ENCODE results near the gene NODAL.
A peak's percentile ranks its signal among the peaks of the same experiment; 100 is the strongest.
"Not testable (repeated sequence)": the region's sequence is repeated elsewhere in the genome, so short reads cannot be mapped to it uniquely, and the experiment has no call there.

The NODAL gene
- total RNA-seq, result 0 to 0.10 (median 0) reads per million in 18 experiments

DNA sequence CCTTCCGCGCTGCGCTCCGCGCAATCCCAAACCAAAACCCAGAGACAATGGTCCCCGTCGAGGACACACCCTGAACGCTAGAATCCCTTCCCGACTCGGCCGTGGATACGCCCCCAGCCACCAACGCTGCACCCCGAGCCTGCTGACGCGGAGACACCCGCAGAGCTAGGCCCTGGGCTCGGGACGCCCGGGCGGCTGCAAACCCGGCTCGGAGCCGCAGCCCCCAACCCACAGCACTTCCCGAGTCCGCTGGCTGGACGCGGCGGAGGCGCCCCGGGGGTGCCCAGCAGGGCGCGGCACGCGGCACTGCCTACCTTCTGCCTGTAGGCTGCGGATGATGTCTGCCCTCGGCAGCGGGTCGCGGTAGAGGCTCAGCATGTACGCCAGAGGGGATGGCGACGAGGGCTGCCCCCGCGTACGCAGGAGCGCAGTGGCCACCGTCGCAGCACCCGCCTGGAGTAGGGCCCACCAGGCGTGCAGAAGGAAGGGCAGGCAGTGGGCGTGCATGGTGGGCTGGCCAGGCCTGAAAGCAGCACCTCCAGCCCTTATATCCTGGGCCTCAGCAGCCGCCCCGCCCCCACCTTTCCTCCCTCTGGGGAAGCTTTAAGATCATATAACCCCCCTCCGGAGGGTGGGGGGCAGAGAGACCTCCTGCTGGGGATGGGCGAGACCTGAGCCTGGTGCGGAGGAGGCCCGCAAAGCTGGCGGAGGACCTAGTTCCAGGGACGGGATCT, at the start of gene NODAL:
TSS of gene NODAL (minus strand) at position 521 of the 734 bp plus-strand sequence. CDS start at position 507, 14 bp downstream.
- DNase-seq, result no peak

DNA sequence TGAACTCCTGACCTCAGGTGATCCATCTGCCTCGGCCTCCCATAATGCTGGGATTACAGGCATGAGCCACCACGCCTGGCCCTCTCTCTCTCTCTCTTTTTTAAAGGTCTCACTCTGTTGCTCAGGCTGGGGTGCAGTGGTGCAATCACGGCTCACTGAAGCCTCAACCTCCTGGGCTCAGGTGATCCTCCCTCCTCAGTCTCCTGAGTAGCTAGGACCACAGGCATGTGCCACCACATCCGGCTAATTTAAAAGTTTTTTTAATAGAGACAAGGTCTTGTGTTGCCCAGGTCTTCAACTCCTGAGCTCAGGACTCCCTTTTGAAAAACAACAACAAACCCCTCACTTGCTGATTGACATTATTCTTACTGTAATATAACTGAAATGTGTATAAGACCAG, 48.7 kb upstream of the NODAL start:
- no peak for DNase-seq

DNA sequence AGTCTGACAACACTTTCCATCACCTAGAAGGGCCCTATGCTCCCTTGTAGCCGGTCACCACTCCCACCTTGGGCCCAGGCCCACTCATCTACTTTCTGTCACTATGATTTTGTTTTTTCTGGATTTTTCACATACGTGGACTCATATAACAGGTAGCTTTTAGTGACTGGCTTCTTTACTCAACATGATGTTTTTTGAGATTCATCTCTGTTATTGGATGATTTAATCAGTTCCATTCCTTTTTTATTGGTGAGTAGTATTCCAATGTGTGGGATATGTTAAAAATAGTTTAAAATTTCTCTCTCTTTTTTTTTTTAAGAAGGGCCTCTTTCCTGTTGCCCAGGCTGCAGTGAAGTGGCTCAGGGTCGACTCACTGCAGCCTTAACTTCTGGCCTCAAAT, 46.3 kb upstream of the NODAL start:
- no peak for DNase-seq

DNA sequence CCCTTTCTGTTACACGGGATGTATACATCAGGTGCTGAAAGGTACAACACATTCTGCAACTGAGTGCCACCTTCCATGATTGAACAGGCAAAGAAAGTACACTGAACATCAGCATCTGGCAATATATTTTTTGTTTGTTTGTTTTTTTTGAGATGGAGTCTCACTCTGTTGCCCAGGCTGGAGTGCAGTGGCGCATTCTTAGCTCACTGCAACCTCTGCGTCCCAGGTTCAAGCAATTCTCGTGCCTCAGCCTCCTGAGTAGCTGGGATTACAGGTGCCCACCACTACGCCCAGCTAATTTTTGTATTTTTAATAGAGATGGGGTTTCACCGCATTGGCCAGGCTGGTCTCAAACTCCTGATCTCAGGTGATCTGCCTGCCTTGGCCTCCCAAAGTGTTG, 42.4 kb upstream of the NODAL start:
- not testable (repeated sequence) for DNase-seq

DNA sequence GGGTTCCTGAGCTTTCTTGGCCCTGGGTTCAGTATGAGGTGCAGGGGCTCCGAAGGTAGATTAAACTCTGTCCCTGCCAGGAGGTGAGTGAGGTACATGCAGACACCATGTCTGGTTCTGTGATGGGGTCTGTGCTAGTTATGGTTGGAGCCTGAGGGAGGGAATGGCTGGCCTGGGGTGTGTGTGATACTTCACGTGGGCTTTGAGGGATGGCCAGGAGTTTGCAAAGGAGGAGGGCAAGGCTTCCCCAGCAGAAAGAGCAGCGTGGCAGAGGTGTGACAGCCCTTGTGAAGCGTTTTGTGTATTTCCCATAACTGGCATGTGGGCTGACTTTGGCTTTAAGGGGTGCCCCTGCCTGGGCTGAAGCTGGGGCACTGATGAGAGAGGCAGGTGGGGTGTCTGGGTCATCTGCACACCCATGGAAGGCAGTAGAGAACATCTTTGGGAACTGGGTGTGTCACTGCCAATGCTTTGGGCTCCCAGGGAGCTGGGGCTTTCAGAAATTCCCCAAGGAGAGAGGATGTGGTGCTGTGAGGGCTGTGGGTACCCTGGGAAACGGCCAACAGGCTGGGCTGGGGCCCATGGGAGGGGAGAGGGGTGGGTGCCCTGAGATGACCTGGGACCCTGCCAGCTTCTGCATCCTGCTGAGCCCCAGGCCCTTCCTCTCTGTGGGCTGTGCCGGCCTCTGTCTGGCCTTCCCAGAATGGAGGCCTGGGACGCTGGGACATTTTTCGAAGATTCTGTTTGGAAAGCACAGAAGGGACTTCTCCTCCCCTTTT, 41.7 kb upstream of the NODAL start:
- no peak for DNase-seq

DNA sequence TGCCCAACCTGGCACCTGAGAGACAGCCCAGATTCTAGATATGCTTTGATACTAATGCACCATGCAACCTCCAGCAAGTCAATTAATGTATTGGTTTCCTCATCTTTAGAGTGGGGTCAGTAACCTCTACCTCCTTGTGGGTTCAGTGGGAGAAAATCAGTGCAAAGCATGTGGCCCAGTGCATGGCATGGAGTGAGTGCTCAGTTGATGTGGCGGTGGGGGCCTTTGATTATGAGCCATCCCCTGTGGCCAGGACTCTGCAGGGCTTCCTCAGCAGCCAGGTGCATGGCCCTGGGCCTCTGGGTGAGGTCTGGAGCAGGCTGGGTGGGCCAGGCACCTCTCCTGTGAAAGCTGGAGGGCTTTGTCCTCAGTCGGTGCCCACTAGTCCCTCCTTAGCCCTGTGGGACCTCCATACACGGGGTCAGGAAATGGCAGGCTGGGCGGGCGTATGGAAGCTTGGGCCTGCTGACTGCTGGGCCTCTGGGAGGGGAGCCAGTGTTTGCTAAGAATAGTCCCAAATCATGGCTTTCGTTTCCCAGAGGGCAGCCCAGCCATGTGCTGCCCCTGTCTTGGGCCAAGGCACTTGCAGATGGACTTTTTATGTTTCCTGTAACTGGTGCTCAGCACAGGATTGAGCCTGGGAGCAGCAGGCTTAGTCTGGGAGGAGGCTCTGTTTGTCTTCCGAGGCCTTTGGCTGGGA, 40.5 kb upstream of the NODAL start:
- no peak for DNase-seq

DNA sequence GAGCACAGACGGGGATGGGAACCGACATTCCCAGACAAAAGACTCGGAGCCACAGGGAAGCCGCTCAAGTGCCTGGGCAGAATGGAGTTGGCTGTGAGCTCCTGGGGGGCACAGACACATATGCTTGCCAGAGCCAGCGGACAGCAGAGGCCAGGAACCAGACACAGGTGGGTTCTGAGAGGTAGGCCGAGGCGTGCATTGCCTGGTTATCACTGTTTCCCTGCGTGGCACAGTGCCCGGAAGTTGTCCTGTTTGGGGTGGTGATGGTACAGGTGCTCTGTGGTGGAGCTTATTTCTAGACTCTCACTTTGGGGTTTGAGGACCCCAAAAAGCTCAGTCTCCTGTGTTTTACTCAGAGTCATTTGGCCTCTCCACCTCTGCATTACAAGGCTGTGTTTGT, 39.6 kb upstream of the NODAL start:
- no peak for DNase-seq

DNA sequence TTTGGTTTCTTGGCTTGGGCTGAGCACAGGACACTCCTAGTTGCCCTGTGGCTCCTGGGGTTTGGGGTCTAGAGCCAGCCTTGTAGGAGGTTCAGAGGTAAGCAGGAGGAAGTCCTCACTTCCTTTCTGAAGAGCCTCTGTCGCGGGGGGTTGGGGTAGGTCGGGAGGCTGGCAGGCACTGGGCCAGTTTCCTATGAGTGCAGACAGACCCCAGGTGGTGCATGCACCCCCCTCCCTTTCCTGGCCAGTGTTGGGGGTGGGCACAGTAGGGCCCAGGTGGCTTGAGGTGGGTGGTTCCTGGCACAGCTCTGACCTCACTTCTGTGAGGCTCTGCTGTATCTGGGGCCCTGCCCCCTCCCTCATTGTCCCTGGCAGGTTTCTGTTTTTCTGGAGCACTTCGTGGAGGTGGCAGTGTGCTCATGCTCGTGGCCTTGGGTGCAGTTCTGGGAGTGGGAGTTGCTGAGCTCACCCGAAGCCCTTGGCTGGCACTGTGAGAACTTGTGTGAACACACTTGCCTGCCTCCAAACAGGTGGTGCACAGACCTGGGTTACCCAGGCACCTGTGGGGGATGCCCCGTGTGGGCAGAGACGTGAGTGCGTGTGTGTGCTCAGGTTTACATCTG, 38.9 kb upstream of the NODAL start:
- DNase-seq, result no peak

DNA sequence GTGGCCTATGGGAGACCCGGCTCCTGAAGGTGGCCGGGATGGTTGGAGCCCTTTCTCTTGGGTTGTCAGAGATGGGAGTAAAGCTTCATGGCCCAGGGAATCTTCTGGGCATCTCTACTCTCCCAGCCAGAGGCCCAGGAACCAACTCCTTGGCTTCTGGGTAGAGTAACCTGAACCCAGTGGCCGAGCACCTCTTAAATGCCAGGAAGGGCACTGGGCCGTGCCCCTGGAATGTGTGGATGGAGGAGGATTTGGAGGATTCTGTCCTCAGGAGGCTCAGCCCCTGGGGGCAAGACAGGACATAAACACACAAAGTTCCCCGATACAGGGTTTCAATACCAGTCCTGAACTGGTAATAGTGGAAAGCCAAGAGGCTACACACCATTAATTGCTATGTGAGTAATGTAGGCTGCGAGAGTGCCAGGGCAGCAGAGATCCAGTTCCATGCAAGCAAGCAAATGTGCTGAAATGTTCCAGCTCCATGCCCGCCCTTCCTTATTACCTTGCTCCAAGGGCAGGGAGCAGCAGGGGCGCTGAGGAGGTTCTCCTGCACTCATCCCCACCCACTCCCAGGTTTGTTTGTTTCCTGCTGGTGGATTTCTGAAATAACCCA, 38.3 kb upstream of the NODAL start:
- DNase-seq, result no peak

DNA sequence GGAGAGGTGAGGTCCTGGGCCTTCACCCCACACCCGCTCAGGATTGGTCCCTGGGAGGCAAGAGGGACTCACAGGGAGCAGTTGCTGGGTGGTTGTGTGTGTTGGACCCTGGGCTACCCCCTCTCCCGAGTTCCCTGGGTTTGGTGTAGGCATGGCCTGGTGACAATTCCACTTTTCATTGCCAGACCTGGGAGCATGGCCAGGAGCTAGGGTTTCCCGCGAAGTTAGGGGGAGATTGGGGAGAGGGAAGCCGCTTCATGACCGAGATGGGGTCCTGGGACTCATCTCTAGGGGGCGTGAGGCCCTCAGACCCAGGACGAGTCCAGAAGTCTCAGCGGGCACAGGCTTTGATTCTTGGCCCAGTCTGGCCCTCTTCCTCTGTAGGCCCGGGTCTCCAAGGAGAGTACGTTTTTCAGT, 37.7 kb upstream of the NODAL start:
- no peak for DNase-seq

DNA sequence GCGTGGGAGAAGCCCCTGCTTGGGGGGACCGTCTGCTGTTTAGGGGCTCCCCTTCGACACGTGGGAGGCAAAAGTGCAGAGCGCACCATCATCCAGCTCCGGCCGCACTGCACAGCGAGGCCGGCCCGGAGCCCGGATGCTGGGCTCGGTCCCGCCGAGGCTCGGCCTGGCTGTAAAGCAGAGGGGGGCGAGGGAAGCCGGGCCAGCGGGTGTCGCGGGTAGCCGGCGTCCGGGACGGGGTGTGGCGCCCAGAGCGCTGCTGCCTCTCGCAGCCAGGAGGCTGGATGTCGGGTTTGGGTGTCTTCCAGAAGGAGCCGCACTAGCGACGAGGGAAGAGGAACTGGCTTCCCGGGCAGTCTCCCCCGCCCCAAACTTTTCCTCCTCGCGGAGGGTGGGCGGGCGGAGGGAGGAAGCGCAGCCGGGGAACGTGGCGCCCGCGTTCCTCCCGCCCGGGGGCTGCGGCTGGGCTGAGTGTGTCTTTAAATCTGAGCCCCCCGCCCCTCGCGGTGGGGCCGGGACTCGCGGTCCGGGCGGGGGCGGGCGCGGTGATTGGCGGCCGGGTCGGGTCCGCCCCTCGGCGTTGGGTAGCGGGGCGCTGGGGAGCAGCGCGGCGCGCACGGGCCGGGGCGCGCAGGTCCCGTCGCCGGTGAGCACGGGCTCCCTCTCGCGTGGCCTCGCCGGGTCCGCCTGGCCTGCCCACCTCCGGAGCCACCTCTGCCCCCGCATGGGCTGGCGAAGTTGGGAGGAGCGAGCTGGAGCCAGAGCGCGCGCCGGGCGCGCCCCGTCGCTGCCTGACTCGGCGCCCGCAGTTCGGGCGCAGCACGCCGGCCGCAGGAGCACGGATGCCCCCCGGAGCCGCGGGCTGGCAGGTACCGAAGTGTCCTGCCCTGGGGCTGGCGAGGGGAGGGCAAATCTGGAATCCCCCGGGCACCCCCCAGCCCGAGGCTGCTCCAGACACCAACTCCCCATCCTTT, 37.0 kb upstream of the NODAL start, which contains the start of gene PALD1:
TSS of gene PALD1 (plus strand) at position 577 of the 974 bp plus-strand sequence. CDS start 47,185 bp downstream, outside the sequence.
- DNase-seq, result peak; percentile 50 to 66

DNA sequence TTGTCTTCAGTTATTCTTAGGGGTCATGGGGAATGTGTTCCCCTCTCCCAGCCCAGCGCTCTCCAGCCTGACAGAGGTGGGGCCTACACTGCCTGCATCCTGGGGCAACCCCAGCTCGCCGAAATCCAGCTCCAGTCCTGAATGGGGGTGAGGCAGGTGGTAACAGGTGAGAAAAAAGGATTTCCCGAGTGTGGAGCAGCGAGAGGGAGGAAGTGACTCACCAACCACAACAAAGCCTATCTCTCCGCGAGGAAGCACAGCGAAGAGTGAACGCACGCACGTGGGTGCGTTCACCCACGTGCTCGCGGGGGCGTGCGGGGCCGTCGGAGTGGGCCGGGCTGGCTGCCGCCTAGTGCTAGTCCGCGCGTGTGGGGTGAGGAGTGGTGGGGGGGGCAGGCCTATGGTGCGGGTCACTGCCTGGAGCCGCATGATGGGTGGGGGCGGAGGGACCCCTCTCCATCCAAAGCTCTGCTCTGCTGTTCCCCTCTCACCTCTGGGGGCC, 36.2 kb upstream of the NODAL start:
- no peak for DNase-seq

DNA sequence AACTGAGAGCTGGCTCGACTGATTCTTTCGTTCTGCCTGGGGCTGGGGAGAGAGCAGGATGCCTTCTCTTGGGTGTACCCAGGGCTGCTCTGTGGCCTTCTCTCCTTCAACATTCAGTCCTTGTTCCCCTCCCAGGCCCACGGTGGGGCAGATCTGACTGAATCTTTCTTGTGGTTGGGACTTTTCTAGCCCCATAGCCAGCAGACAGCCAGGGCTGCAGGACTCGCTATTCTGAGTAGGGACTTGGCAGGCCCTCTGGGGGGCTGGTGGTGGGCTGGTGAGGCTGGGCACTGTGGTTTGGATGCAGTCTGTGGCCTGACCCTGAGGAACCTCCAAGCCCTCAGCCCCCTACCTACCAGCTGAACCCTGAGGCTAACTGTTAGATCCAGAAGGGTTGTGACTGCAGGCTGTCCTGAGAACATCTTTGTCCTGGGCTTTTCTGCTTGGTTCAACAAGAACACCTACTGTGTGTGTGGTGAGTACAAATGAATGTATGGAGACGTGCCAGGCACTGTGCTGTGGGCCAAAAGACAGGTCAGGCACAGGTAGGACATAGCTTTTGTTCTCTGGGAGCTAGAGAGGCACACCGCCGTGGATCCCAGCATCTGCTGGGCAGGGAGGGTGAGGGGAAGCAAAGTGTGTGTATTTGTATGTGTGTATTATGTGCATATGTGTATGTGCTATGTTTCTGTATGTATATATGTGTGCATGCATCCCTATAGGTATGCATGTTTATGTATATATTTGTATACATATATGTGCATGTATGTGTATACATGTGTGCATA, 35.0 kb upstream of the NODAL start:
- no peak for DNase-seq

DNA sequence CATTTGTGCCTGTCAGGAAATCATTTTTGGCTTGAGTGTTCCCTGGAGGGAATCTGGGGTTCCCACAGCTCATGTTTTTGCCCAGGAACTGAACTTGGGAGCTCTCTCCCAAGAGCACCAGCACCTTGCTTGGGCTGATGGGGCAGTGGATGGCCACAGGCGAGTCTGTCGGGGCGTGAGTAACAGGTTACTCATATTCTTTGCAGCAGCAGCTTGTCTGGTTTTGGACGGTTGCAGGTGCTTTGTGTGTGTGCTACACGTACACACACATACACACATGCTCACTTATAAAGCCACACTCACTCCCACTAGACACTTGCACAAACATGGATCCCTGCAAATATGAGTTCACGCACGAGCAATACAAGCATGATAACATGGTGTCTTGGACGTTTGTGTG, 34.2 kb upstream of the NODAL start:
- DNase-seq, result no peak

DNA sequence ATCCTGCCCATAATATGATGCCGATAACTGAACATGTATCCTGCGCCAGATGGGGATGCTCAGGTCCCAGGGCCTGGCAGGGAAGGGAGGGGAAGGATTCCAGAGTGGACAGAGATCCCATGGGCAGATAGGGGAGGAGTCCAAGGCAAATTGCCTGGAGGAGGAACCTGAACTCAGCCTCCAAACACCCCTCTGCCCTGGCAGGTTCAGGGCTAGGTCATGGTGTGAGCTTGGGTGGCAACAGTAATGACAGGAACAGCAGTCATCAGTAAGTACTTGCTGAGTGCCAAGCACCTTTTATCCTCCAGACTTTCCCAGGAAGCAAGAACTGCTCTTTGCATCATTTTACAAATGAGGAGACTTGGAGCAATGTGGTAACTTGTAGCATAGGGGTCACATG, 33.3 kb upstream of the NODAL start:
- no peak for DNase-seq

DNA sequence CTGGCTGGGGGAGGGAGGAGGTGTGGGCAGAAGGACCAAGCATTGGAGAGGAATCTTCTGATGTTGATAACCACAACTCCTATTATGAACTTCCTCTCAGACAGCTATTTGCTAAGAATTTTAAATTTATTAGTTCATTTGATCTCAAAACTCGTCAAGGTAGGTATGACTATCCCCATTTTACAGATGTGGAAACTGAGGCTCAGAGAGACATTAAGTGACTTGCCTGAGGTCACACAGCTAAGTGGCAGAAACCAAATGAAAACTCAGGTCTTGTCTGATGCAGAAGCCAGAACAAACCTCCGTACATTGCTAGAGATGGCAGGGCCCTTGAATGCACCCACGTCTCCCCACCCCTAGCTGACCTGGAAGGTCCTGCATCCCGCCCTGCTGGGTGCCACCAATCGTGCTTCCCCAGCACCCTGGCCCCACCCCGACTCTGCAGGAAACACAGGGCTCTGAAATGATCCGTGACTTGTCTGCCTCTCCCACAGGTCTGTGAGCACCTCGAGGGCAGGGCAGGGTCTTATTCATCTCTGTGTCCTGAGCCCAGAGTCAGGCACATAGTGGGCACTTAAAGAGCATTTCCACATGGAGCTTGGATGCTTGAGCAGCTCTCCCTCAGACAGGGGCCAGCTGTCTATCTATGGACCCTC, 31.4 kb upstream of the NODAL start:
- DNase-seq, result no peak

DNA sequence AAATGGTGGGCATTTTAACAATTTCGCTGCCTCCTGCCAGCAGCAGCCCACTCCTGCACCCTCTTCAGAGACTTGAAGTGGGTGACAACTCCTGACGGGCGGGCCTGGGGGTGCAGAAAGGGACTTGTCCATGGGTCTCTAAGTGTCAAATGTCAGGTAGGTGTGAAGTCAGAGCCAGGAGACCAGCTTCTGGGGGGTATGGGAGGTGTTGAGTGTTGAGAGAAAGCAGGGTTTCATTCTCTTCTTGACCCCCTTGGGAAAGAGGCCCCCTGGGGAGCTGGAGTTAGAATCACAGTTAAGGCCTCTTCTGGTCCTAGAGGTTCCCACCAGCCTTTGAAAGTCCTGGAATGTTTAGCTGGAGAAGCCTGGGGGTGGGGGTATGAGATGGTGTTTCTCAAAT, 25.5 kb upstream of the NODAL start:
- no peak for DNase-seq

DNA sequence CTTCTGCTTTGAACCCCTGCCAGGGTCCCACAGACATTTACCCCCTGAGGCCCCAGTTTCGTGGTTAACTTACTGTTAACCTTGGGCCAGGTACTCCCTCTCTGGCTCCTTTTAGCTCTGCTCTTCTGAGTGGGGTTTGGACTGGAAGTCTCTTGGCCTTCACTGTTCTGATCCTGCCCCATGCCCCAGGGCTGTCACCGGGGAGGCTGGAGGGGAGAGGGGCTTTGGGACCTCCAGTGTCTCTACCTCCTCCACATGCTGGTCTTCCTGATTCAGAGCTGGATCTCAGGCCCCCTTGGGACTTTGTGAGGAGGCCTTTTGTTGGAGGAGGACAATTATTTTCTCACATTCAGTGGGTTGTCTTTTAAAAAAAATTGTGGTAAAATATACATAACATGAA, 24.4 kb upstream of the NODAL start:
- DNase-seq, result no peak

DNA sequence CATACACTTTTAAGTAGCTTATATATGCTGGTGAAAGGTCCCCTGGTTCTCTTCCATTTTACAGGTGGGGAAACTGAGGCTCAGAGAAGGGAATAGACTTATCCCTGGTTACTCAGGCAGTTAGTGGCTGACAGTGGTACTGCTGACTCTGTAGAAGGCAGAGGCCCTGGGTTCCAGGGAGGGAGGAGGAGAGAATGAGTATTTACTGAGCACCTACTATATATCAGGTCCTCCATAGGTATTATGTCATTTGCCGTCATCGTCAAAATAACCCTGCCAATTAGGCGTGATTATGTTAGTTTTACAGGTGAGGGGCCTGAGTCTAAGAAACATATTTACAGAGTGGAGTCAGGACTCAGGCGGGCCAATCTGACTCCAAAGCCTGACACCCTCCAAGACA, 23.8 kb upstream of the NODAL start:
- DNase-seq, result no peak
